ENCODE data around the gene VGLL4.

DNA sequence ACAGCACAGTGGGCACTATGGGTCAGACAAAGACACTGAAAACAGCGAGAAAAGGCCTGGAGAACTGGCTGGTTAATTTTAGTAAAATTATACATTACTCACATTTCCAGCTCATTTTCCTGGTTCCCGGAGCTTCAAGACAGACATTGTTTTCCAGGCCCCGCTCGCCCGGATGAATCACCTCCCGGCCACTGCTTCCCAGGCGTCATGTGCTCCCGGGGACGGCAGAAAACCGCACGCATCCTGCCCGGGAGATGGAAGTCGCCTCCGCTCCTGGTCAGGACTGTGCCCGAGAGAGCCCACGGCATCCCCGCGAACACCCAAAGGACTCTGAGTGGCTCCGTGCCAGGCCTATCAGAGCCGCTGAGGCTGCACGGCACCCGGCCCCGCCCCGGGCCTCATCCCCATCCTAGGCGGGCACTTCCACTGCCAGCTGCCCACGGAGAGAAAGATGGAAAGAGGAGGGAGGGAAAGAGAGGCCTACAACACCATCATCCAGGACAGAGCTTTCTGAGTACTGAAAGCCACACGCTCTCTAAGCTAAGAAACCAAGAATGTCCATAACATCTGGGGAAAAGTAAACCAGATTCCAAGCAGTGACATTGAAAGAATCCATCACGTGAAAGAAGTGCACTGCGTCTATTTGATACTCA is 75.1 kb downstream of the VGLL4 start:
- no peak for TF ChIP-seq GATA2 (IDR thresholded peaks at IDR 0.05; ENCODE audit: low read depth, low read length)
- TF ChIP-seq GATA3 (IDR thresholded peaks at IDR 0.05; ENCODE audit: low read depth, low read length), result no peak
